Measurements from ENCODE around the gene STK24.

GRCh38 chr13:98568918-98569317 is 8.0 kb downstream of the STK24 start:
- TF ChIP-seq EZH2phosphoT487 (conservative IDR thresholded peaks at IDR 0.05; ENCODE audit: low read length), result no peak
- TF ChIP-seq, protein P1, sequence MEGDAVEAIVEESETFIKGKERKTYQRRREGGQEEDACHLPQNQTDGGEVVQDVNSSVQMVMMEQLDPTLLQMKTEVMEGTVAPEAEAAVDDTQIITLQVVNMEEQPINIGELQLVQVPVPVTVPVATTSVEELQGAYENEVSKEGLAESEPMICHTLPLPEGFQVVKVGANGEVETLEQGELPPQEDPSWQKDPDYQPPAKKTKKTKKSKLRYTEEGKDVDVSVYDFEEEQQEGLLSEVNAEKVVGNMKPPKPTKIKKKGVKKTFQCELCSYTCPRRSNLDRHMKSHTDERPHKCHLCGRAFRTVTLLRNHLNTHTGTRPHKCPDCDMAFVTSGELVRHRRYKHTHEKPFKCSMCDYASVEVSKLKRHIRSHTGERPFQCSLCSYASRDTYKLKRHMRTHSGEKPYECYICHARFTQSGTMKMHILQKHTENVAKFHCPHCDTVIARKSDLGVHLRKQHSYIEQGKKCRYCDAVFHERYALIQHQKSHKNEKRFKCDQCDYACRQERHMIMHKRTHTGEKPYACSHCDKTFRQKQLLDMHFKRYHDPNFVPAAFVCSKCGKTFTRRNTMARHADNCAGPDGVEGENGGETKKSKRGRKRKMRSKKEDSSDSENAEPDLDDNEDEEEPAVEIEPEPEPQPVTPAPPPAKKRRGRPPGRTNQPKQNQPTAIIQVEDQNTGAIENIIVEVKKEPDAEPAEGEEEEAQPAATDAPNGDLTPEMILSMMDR (IDR thresholded peaks at IDR 0.05; ENCODE audit: insufficient read depth, low read length, poor library complexity, severe bottlenecking), result no peak

Data from SU-DHL-6 (cell line).